ENCODE measurements around the gene GGA2.
"Not testable (repeated sequence)": the region's sequence is repeated elsewhere in the genome, so short reads cannot be mapped to it uniquely, and the experiment has no call there.

Gene GGA2

DNA sequence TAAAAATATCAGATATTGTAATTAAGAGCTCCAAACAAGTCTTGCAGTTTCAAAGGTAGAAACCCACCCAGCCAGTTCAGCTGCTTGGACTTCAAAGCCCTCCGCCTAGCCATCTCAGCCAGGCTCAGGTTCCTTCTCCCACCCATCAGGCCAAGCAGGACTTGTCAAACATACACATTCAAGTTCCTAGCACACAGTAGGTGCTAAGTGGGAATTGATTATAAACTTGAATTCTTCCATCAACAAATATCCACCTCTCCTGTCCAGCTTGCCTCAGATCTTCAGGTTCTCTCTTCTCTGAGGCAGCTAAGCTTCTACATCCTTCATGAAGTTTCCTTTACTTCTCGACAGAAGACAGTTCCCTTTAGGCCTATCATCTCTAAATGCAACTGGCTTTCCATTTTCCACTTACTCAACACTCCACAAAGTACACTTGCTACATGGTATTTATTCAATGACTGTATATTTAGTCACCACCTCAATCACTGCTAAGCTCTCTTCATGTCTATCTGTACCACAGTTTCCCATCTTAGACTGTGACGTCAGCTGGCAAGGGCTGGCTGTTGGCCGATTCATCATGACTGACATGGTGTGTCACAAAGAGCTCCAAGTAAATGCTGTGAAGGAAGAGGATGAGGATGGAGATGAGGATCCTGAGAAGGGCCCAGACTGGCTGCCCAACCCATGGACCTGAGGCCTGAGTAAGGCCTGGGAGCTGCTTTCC lies 44.0 kb downstream of the GGA2 start:
- no peak for DNase-seq (ENCODE audit: low read depth)

DNA sequence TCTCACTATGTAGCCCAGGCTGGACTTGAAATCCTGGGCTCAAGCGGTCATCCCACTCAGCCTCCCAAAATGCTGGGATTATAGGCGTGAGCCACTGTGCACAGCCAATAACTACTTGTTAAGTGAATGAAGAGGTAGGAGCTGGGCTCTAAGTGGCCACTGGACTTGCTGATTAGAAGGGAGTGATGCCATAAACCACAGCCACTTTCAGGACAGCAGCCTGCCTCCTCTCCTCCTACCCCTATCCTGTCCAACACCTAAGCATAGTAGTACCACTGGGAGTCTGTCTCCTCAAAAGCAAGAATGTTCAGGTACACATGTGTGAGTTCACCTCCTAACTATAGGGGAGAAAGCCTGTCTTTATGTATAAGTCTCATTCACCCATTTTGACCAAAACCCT lies 45.1 kb downstream of the GGA2 start:
- DNase-seq (ENCODE audit: low read depth), result no peak

DNA sequence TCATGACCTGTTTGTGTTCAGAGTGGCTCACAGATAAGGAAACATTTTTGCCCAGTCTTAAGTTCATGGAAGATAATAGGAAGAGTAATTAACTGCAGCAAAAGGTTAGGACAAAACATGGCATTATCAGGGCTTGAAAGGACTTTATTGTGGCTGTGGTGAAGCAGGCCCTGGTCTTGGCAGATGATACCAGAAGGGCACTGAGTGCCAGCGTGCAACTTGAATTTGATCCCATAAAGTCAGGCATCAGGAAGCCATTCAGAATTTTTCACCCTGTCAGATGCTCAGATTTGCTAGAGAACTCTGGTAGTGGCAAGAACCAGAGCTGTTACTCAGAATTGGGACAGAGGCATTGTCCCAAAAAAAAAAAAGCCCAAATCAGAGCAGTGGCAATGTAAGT lies 46.1 kb downstream of the GGA2 start:
- DNase-seq (ENCODE audit: low read depth), result no peak

DNA sequence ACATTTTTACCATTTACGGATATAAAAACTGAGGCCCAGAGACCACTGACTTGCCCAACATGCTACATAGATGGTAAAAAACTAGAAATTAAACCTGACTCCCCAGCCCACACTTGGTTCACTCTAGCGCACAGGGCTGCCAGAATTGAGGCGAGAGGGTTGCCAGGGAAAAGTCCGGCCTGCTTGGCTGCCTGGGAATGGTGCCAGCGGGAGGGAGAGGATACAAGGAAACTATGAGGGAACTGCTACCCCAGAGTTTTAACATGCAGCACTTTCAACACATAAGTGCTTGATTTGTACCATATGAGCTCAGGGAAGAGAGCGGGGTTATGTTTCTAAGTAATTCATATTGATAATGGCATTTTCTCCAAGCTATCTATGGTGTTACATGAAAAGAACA lies 47.3 kb downstream of the GGA2 start:
- not testable (repeated sequence) for DNase-seq (ENCODE audit: low read depth)

DNA sequence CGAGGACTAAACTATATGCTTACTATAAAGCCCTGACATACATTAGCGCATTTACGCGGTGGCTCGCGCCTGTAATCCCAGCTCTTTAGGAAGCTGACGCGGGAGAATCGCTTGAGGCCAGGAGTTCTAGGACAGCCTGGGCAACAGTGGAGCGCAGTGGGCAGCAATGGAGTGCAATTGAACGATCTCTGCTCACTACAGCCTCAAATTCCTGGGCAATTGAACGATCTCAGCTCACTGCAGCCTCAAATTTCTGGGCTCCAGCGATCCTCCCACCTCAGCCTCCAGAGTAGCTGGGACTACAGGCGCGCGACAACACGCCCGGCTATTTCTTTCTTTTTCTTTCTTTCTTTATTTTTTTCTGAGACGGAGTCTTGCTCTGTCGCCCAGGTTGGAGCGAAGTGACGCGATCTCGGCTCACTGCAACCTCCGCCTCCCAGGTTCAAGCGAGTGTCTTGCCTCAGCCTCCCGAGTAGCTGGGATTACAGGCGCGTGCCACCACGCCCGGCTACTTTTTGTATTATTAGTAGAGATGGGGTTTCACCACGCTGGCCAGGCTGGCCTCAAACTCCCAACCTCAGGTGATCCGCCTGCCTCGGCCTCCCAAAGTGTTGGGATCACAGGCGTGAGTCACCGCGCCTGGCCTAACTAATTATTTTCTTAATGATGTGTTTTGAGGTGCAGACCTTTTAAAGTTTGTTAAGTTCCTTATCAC lies 56.8 kb downstream of the GGA2 start:
- no peak for DNase-seq (ENCODE audit: low read depth)

DNA sequence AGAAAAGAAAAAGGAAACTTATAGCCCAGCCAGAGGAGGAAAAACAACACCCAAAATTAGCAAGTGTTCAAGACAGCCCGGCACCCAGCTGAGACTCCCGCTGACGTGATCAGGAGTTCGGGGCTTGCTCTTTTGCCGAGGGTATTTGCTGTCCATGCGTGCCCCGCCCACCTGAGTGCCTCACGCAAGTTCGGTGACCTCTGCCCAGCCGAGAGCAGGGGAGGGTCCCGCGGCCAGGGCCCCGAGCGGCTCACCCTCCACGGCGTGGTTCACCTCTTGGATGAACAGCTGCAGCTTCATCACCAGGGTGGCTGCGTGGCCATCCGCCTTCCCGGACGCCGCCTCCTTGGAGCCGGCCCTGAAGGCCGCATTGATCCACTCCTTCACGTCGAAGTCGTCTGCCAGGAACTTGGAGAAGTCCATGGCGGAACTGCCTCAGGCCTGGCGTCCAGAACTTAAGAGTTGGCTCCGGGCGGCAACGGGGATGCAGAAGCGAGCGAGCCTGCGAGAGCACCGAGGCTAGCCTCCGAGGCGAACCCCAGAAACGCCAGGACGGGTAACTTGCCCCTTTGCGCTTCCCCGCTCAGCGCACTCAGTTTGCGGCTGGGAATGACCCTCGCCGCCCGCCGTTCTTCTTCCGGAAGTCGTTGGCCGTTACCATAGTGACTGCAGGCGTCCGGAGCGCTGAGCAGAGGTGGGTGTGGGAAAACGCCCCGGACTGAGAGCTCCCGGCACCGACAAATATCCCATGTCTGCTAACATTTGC lies 57.5 kb downstream of the GGA2 start, which contains the start of gene COG7:
COG7 (minus strand) TSS at position 618 of the 766 bp plus-strand sequence; CDS start at position 423, 195 bp downstream.
- DNase-seq (ENCODE audit: low read depth), result peak; percentile 73

DNA sequence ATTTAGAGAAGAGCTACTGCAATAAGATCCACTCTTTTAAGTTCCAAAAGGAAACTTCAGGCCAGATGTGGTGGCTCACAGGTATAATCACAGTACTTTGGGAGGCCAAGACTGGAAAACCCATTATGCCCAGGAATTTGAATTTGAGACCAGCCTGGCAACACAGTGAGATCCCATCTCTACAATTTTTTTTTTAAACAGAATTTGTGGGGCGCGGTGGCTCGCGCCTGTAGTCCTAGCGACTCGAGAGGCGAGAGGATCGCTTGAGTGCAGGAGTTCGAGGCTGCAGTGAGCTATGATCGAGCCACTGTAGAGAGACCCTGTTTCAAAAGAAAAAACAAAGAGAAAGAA lies 58.1 kb downstream of the GGA2 start:
- no peak for DNase-seq (ENCODE audit: low read depth)

DNA sequence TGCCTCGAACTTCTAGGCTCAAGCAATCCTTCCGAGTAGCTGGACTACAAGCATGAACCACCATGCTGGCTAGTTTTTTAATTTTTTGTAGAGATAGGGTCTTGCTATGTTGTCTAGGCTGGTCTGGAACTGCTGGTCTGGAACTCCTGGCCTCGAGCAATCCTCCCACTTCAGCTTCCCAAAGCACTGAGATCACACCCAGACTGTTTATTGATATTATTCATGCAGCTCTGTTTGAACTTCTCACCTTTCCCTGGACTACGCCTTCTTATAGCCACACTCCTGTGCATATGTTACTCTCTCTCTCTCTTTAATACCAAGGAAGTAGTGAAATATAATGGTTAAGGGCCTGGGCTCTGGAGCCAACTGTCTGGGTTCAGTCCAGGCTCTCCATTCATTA lies 61.9 kb downstream of the GGA2 start:
- DNase-seq (ENCODE audit: low read depth), result no peak

DNA sequence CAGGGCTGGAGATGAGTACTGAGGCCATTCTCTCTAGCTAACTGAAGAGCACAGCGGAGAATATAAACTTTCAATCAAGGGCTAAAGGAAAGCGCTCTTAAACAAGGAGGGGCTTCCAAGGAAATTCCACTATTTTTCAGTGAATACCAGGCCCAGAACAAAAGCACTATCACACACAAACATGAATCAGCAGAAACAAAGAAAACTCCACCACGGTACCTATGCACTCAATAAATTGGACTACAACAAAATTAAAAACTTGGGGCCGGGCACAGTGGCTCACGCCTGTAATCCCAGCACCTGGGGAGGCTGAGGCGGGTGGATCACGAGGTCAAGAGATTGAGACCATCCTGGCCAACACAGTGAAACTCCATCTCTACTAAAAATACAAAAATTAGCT lies 72.8 kb downstream of the GGA2 start:
- DNase-seq (ENCODE audit: low read depth), result not testable (repeated sequence)

DNA sequence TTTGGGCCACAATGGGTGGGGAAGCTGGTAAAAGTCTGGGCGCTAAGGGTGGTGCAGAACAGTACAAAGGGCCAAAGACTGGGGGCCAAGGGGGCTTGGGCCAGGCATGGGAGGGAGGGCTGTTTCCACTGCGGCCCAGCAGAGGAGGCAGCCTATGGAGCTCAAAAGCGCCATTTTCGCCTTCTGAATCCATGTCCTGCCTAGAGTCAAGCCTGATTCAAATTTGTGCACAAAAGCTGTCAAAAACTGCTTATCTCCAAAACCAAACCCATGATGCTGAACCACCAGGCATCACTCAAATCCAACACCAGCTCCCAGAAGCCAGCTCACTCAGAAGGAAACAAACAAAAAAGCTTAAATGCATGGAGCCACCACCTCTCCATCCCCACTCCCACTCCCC lies 73.3 kb downstream of the GGA2 start:
- no peak for DNase-seq (ENCODE audit: low read depth)

DNA sequence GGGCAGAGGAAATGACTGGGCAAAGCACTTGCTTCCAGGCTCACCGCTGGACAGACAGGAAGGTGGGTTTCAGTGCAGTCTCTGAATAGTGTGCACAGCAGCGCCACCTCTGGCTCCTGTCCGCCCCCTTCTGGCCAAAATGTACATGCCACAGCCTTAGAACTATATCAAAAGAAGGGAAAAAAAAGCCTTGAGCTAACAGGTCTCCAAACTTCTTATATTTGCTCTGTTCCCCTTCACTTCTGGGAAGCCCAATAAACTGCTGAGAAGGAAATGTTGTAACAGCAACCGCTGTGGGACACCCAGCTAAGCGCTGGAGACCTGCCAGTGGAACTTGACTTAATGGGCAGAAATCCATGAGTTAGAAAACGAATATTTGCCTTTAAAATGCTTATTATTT lies 74.8 kb downstream of the GGA2 start:
- peak; percentile 45 for DNase-seq (ENCODE audit: low read depth)

DNA sequence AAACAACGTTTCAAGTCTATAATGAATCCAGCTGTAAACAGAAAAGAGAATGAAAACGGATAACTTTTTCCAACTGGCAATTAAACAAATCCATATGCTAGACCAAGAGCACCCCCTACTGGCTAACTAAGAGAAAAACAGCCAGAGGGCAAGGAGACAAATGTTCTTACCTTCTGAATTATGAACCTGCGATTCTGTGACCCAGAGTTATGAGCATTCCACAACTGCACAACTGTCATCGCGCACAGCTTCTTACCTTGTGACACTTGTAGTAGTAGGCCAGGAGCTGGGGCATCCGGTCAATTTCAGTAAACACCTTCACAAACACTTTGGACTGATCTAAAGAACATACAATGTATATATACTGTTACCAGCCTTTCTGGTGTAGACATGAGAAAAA lies 75.9 kb downstream of the GGA2 start:
- DNase-seq (ENCODE audit: low read depth), result no peak

DNA sequence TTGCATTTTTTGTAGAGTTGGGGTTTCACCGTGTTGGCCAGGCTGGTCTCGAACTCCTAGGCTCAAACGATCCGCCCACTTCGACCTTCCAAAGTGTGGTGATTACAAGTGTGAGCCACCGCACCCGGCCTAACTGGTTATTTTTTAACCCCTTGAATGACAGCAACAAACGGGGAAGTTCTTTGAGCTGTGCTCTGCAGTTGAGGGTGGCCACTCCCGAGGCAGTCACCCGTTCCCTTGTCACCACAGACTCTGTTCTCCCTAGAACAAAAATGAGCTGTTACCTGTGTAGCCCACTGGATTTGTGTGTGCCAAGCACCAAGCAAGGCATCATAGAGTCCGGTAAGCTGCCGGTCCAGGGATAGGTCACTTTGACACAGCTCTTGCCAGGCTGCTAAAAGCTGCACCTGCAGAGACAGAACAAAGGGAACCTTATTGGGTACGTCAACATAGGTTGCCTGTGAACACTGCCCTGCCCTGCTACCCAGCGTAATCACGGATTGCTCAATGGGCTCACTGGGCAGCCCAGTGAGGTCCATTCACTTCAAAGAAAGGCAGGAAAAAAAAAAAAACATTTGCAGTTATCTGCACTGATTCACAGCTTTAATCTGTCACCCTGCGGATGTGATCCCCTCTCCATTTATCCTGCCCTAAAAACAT lies 76.9 kb downstream of the GGA2 start:
- no peak for DNase-seq (ENCODE audit: low read depth)

DNA sequence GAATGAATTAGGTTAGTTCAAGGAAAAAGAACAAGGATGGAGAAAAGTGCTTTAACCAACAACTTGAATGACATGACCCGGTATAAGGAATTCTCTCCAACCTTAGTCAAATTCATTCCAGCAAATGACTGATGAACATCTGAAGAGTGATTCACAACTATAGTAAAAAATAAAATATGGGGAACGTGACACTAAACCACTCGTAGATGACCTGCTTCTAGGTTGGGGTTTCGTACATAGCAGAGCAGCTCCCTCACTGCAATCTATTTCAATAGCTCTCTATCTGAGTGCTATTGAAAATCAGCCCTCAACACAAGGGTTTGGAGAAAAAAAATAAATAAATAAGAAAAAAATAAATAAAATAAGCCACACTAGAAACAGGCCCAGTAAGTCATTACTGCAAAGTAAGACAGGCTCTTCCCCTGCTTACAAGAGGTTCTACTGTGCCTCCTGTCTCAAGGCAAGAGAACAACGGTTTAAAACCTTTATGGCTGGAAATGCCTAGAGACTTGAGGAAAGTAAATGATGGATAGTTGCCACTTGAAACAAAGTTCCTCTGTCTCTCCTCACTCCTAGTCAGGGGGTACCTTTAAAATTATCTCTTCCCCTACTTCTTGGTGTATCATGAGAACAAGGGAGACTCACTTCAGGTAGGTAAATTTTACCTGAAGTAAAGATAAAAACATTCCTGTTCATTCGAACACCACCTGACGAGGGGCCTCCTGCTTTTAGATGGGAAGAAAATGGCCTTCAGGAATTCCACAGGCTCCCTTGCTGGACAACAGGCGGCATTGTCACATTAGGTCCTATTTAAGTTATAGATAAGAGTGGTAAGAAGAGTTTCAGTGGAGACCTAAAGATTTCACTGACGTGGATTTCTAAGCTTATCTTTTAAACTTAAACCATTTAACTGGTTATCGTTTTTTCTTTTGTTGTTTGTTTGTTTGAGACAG lies 77.8 kb downstream of the GGA2 start:
- DNase-seq (ENCODE audit: low read depth), result no peak

DNA sequence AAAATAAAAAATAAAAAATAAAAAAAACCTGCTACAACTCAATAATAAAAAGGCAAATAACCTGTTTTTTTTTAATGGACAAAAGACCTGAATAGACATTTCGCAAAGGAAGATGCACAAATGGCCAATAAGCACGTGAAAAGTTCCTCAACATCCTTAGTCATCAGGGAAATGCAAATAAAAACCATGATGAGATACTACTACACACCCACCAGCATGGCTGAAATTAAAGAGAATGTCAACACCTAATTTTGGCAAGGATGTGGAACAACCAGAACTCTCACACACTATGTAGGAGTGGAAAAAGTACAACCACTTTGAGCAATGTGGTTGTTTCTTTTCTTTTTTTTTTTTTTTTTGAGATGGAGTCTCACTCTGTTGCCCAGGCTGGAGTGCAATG lies 81.9 kb downstream of the GGA2 start:
- DNase-seq (ENCODE audit: low read depth), result no peak

DNA sequence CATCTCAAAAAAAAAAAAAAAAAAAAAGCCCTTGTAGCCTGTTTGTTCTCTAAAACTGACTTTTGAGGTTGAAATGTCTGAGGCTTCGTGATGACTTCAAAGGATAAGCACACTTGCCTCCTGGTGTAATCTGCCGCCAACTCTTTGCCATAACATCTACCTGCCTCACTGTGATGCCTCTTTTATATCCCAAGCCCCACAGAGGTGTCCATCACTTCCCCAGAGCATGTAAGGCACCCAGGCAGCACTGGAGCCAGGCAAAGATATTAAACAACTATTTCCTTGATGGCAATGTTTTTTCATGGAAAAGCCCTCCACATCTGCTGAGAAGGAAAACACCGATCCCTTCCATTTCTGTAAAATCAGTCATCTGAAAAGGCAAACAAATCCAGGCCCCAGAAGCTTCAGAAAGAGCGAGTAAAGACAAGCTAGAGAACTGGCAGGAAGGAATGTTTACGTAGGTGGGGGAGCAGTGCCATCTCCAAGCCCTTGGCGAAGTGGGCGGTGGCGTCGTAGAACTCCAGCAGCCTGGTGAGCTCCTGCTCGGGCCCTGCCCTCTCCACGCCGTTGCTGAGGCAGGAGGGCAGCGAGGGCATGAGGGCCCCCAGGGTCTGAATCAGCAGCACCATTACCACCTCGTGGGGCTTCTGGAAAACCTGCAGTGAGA lies 85.9 kb downstream of the GGA2 start:
- DNase-seq (ENCODE audit: low read depth), result no peak

DNA sequence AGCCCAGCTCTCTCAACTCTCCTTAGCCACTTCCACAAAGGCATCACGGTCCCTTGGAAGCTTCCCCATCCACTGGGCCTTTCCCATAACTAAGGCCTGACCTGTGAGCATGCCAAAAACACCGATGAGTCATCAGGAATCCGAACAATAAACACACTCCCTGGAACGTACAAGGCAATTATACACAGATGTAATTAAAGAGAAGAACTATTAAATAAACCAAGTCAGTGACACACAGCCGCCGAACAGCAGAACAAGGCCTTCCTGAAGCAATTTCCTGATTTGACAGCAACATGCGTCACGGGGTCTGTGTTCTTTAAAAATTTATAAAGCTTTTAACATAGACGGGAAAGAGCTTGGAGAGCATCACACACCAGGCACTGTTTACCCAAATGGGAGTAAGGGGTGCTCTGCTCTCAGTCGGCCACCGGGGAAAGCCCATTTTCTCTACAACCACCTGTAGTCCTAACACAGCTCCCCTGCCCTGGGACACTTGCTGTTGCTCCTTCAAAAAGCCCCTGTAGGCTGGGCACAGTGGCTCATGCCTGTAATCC lies 86.7 kb downstream of the GGA2 start:
- no peak for DNase-seq (ENCODE audit: low read depth)

DNA sequence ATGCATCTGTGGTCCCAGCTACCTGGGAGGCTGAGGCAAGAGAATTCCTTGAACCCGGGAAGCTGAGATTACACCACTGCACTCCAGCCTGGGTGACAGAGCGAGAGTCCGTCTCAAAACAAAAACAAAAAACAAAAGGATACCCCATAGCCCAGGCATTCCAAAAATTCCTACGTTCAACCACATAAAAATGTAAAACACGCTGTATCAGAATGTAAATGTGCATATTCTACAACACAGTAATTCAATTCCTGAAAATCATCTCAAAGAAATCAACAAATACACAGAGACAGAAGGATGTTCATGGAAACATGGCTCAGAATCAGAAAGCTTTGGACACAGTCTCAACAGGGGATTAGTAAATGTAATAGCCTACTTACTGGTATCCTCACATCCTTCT lies 90.3 kb downstream of the GGA2 start:
- DNase-seq (ENCODE audit: low read depth), result no peak

DNA sequence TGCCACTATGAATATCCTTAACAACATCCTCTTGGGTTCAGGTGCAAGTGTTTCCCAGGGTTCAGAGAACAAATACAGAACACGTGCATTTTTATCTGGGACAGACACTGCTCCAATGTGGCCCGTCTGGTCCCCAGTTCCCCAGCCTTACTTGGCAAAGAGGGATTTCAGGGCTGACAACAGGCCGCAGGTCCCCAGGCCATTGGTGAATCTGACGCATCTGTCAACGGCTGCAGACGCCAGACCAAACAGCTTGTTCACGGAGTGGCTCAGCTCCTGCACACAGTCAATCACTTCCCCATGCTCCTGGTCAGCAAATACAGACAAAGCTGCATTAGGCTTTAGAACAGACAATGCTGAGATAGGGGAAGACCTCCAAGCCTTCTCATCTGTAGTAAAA lies 93.5 kb downstream of the GGA2 start:
- DNase-seq (ENCODE audit: low read depth), result no peak

DNA sequence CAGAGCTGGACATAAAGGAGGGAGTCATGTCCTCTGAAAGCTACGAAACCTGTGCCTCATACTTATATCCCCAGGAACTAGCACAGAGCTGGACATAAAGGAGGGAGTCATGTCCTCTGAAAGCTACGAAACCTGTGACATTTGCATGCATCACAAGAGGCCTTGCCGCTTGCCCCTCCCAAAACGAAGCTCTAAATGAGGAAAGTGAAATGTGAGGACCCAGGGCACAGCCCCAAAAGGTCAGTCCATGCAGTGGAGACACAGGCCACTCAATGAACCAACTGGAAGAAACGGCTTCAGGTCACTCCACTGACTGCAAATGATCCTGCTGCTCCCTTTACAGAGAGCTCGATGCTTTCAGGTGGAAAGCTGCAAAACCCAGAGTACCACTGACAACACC lies 95.6 kb downstream of the GGA2 start:
- no peak for DNase-seq (ENCODE audit: low read depth)
